Measurements from ENCODE around the gene GSAP. TPM values are rescaled to one million over a fixed set of nuclear protein-coding genes. Genes with fewer than 3 reads are reported as not detected.
A peak's percentile ranks its signal among the peaks of the same experiment; 100 is the strongest.

The GSAP gene
- total RNA-seq, 6 experiments from 2014 or later, result 14.1 to 34.6 (median 26.5) TPM

DNA sequence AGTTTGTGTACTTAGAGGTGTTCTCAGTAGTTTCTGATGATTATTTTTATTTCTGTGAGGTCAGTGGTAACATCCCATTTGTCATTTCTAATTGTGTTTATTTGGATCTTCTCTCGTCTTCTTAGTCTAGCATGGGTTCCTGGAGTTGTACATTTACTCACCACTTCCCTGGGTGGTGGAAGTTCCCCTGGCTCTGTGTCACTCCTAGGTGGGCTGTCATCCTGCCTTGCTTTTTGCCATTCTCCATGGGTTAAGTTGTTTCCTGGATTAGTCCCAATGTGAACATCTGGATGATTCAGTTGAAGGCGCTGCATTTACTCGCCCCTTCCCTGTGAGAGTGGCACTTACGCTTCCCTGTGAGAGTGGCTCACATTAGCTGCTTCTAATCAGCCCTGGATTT lies 48.2 kb downstream of the GSAP start:
- Histone ChIP-seq H3K4me1 (no peaks in the 10 kb centered on the region), H3K36me3 (peaks cover 0 to 11% (median 6%) of the 10 kb centered on the region in 4 donors), H3K4me3 (no peak overlapping the region), H3K9me3 (no peaks in the 10 kb centered on the region), H3K27me3 (no peaks in the 10 kb centered on the region), H3K27ac (no peak overlapping the region)
- DNase-seq, result no peak
- intact Hi-C loops (cut with DNase I), result no loop called here
- 97% methylated on average over 4 of the region's 4 CpGs for WGBS (ENCODE audit: insufficient coverage, low coverage, low lambda C conversion rate, missing lambda C conversion rate)
- no peak for ATAC-seq
- TF ChIP-seq, protein P1, sequence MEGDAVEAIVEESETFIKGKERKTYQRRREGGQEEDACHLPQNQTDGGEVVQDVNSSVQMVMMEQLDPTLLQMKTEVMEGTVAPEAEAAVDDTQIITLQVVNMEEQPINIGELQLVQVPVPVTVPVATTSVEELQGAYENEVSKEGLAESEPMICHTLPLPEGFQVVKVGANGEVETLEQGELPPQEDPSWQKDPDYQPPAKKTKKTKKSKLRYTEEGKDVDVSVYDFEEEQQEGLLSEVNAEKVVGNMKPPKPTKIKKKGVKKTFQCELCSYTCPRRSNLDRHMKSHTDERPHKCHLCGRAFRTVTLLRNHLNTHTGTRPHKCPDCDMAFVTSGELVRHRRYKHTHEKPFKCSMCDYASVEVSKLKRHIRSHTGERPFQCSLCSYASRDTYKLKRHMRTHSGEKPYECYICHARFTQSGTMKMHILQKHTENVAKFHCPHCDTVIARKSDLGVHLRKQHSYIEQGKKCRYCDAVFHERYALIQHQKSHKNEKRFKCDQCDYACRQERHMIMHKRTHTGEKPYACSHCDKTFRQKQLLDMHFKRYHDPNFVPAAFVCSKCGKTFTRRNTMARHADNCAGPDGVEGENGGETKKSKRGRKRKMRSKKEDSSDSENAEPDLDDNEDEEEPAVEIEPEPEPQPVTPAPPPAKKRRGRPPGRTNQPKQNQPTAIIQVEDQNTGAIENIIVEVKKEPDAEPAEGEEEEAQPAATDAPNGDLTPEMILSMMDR (IDR thresholded peaks at IDR 0.05), result no peak
- TF ChIP-seq POLR2A (IDR thresholded peaks at IDR 0.05), result no peak

DNA sequence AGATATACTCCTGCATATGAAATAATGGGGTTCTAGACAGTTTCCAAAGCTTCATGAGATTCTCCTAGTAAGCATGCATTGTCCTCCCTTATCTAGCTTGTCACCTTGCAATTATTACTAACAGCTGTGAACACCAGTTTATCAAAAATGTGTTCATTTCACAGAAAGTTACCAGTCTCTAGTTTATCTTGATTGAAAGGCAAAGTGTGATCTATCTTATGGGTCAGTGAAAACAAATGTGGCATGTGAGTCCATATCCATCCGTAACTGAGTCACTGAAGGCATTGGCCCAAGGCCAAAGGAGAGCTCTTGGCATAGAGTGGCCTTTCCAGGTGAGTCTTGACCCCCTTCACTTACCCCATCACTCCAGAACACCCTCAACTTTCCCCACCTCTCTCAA lies 53.2 kb downstream of the GSAP start:
- Histone ChIP-seq H3K9me3 (no peaks in the 10 kb centered on the region), H3K4me3 (no peak overlapping the region), H3K27ac (no peak overlapping the region), H3K36me3 (peaks cover 0 to 3% (median 0%) of the 10 kb centered on the region in 4 donors), H3K27me3 (no peaks in the 10 kb centered on the region), H3K4me1 (no peaks in the 10 kb centered on the region)
- DNase-seq, result no peak
- TF ChIP-seq, protein P1 (IDR thresholded peaks at IDR 0.05), result no peak
- TF ChIP-seq POLR2A (IDR thresholded peaks at IDR 0.05), result no peak
- 83% methylated on average over 1 of the region's 1 CpG for WGBS (ENCODE audit: insufficient coverage, low coverage, low lambda C conversion rate, missing lambda C conversion rate)
- ATAC-seq, result no peak
- intact Hi-C loops (cut with DNase I), result no loop called here

DNA sequence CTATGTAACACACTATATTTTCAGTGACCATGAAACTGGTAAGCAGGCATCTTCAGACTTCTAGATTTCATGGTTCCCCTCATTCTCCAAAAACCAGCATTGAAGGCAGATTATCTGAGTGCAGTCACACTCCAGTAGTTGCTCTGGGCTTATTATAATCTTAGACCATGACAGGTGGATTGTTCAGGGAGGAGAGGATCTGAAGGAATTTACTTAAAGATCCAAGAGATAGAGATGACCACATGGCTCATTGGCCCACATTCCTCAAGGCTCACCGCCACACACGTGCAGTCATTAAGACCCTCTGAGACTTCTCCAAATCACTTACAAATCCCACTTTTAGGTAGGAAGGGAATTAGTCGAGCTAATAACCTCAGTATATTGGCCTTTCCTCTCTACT lies 55.2 kb downstream of the GSAP start:
- DNase-seq (no peak), ATAC-seq (no peak)
- intact Hi-C loops (cut with DNase I), result no loop called here
- H3K27ac ChIP-seq, result no peak overlapping the region
- no peak overlapping the region for H3K4me3 ChIP-seq
- 92% methylated on average over 3 of the region's 3 CpGs for WGBS (ENCODE audit: insufficient coverage, low coverage, low lambda C conversion rate, missing lambda C conversion rate)
- no peaks in the 10 kb centered on the region for H3K27me3 ChIP-seq
- TF ChIP-seq, protein P1 (IDR thresholded peaks at IDR 0.05), result no peak
- no peak for TF ChIP-seq POLR2A (IDR thresholded peaks at IDR 0.05)
- H3K4me1 ChIP-seq, result no peaks in the 10 kb centered on the region
- no peaks in the 10 kb centered on the region for H3K36me3 ChIP-seq
- no peaks in the 10 kb centered on the region for H3K9me3 ChIP-seq

DNA sequence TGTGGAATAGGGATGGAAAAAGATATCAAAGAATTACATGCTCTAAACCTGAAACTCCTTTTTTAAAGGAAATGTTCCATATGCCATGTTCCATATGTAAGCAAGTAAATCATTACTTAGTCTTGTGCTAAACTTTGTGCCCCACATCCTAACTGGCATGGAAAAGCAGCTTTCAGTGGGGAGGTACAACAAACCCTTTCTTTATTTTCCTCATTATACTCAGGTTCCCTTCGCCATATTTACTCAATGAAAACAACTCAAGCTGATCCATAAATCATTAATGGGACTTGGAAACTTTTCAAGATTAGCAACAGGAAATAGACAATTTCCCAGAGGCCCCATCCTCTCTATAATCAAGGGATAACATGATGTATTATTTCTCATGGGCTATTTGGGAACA lies 56.0 kb downstream of the GSAP start:
- Histone ChIP-seq H3K27ac (no peak overlapping the region), H3K27me3 (no peaks in the 10 kb centered on the region), H3K4me3 (no peak overlapping the region), H3K4me1 (no peaks in the 10 kb centered on the region), H3K36me3 (no peaks in the 10 kb centered on the region), H3K9me3 (no peaks in the 10 kb centered on the region)
- no peak for DNase-seq
- TF ChIP-seq POLR2A (IDR thresholded peaks at IDR 0.05), result no peak
- TF ChIP-seq, protein P1 (IDR thresholded peaks at IDR 0.05), result no peak
- intact Hi-C loops (cut with DNase I), result no loop called here
- ATAC-seq, result peak in 2 of 4 donors; percentile 80 to 83
- WGBS (ENCODE audit: insufficient coverage, low coverage, low lambda C conversion rate, missing lambda C conversion rate), result 59% methylated on average over 1 of the region's 1 CpG

DNA sequence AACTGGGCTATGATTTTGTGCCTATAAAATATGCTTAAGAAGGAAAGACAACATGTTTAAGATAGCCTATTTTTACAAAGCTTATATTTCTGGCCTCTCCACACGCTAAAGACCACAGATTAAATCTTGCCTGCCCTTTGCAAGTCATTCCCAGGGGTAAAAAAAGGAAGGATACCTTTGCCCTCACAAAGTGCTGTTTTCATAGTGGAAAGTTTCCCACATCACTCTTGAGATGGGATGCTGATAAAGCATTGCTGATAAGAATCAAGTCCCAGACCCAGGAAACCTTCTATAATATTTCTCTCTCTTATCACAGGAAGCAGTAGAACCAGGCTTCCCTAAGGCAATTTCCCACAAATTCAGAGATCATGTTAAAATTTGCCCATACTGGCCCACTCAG lies 56.5 kb downstream of the GSAP start:
- intact Hi-C loops (cut with DNase I), result no loop called here
- Histone ChIP-seq H3K4me3 (no peak overlapping the region), H3K27me3 (no peaks in the 10 kb centered on the region), H3K4me1 (no peaks in the 10 kb centered on the region), H3K36me3 (no peaks in the 10 kb centered on the region), H3K27ac (no peak overlapping the region), H3K9me3 (no peaks in the 10 kb centered on the region)
- ATAC-seq (no peak), DNase-seq (no peak)
- TF ChIP-seq, protein P1 (IDR thresholded peaks at IDR 0.05), result no peak
- TF ChIP-seq POLR2A (IDR thresholded peaks at IDR 0.05), result no peak
- 78% methylated on average over 1 of the region's 1 CpG for WGBS (ENCODE audit: insufficient coverage, low coverage, low lambda C conversion rate, missing lambda C conversion rate)

Data from right lobe of liver (tissue), 6 donors.